T-cell (primary cell): Measurements from ENCODE around the gene RPS19BP1. TPM values are rescaled to one million over a fixed set of nuclear protein-coding genes. Genes with fewer than 3 reads are reported as not detected.
A peak's percentile ranks its signal among the peaks of the same experiment; 100 is the strongest.

ENCODE experiments used
- ATAC-seq, 4 experiments: fragments of 200-7000 bp in 3 of 4; fragments of 150-1000 bp in 1 of 4; cut with Tn5 transposase; replicated peaks in 1 of 4; 1 replicate in 3 of 4; 2 replicates in 1 of 4; pipeline ENCODE4 v1.10.0; 2021; ENCODE audit warnings: moderate library complexity in 3 of 4, mild to moderate bottlenecking in 2 of 4, moderate number of reproducible peaks in 1 of 4
- CTCF ChIA-PET, 2 donors: fragments of 300-600 bp; sonication (Branson Sonifier 250); formaldehyde crosslinking; loops; one replicate each; lab custom pipeline; 2022; ENCODE audit warnings: antibody characterized with exemption in 2 of 2; lab: Charles Lee
- POLR2A ChIA-PET, 2 donors: fragments of 300-600 bp; sonication (Branson Sonifier 250); formaldehyde crosslinking; loops; one replicate each; lab custom pipeline; 2022; ENCODE audit warnings: antibody characterized with exemption in 2 of 2; lab: Charles Lee
- DNase-seq, 35 experiments: peaks; one replicate each; pipeline versions ENCODE4 v3.0.0 to v3.0.0-alpha.2; 2013 to 2023
- H3K27ac ChIP-seq: one replicate; pipeline ENCODE4 v1.5.1; 2013; ENCODE audit warnings: low read length
- H3K27me3 ChIP-seq, 2 experiments: replicated peaks in 1 of 2; 1 replicate in 1 of 2; 2 replicates in 1 of 2; pipeline versions ENCODE4 v1.6.1 to v1.7.0; 2013; ENCODE audit warnings: low read length in 1 of 2, mixed read lengths in 1 of 2; ENCODE audit not compliant: control insufficient read depth in 2 of 2, insufficient read depth in 2 of 2; ENCODE audit errors: extremely low read depth in 1 of 2
- H3K36me3 ChIP-seq, 2 donors: 1 replicate in 1 of 2; 2 replicates in 1 of 2; pipeline versions ENCODE4 v1.6.1 to v1.7.0; 2013; ENCODE audit warnings: low read length in 1 of 2; ENCODE audit not compliant: control insufficient read depth in 2 of 2, insufficient read depth in 1 of 2; ENCODE audit errors: extremely low read depth in 1 of 2
- H3K4me1 ChIP-seq, 2 experiments: 1 replicate in 1 of 2; 2 replicates in 1 of 2; pipeline versions ENCODE4 v1.6.1 to v1.7.0; 2013; ENCODE audit warnings: low read length in 2 of 2, mixed read lengths in 1 of 2; ENCODE audit not compliant: insufficient read depth in 2 of 2, control insufficient read depth in 1 of 2; ENCODE audit errors: extremely low read depth in 1 of 2
- H3K4me3 ChIP-seq, 2 donors: 1 replicate in 1 of 2; 2 replicates in 1 of 2; pipeline versions ENCODE4 v1.5.1 to v1.7.0; 2013; ENCODE audit warnings: mild to moderate bottlenecking in 2 of 2, low read length in 1 of 2, moderate library complexity in 1 of 2; ENCODE audit not compliant: control insufficient read depth in 1 of 2; ENCODE audit errors: extremely low read depth in 1 of 2
- H3K9me3 ChIP-seq: 2 replicates; pipeline ENCODE4 v1.7.0; 2013
- H3K27ac Mint-ChIP-seq, 2 donors: one replicate each; pipeline ENCODE4 v1.8.0; 2020 to 2021; ENCODE audit warnings: mild to moderate bottlenecking in 2 of 2, mixed read lengths in 2 of 2
- H3K27me3 Mint-ChIP-seq, 2 donors: one replicate each; pipeline ENCODE4 v1.8.0; 2021 to 2022; ENCODE audit warnings: mixed read lengths in 2 of 2
- H3K36me3 Mint-ChIP-seq: one replicate; pipeline ENCODE4 v1.8.0; 2021; ENCODE audit warnings: mixed read lengths
- H3K4me1 Mint-ChIP-seq, 3 donors: one replicate each; pipeline ENCODE4 v1.8.0; 2020 to 2022; ENCODE audit warnings: mixed read lengths in 3 of 3, mild to moderate bottlenecking in 1 of 3
- H3K4me3 Mint-ChIP-seq, 3 donors: one replicate each; pipeline ENCODE4 v1.8.0; 2020 to 2022; ENCODE audit warnings: mild to moderate bottlenecking in 3 of 3, mixed read lengths in 3 of 3, moderate library complexity in 3 of 3
- H3K9me3 Mint-ChIP-seq, 3 donors: one replicate each; pipeline ENCODE4 v1.8.0; 2020 to 2022; ENCODE audit warnings: mixed read lengths in 3 of 3
- WGBS: methylation state at CpG from one replicate; pipeline ENCODE4 v1.1.5; 2013; ENCODE audit warnings: missing lambda C conversion rate; ENCODE audit not compliant: insufficient coverage; 5-methylcytosine and 5-hydroxymethylcytosine counted together
- total RNA-seq, 35 experiments: library from RNA in 6 of 35; stranded (reverse) in 6 of 35; fragments of 120-200 nt in 1 of 35; gene quantifications; one replicate each; pipeline versions ENCODE4 v1.2.1 to v1.2.4 and lab custom pipeline; 2013 to 2026

RPS19BP1 gene
- total RNA-seq = 10 to 100 TPM; 42.4 to 76.8 (median 73.5) TPM
- 68.6 TPM for total RNA-seq (2013)
- 40.7 to 171 (median 57.7) reads per million in 29 experiments for total RNA-seq (lab: John Stamatoyannopoulos, UW)

GRCh38 chr22:39532215-39533073 lies at the start of gene RPS19BP1:
Gene RPS19BP1 (minus strand): TSS chr22:39532748. CDS start chr22:39532738, 10 bp downstream.
- H3K4me1 ChIP-seq = peaks cover 27 to 65% of the 10 kb centered on the region in 2 experiments
- H3K9me3 ChIP-seq = no peaks in the 10 kb centered on the region
- POLR2A ChIA-PET = interaction anchor here (0.5 to 1.4 kb wide), 2 partner anchors 9 to 512 kb away, joined by 3 to 11 read pairs; no protein-coding TSS in a partner anchor

GRCh38 chr22:39581303-39581702 lies 48.8 kb upstream of the RPS19BP1 start:
- H3K4me3 ChIP-seq = no peak overlapping the region
- peaks cover 0 to 2% of the 10 kb centered on the region in 2 donors for H3K36me3 ChIP-seq
- DNase-seq (no peak), ATAC-seq (no peak)
- ChIA-PET CTCF (no interaction called here), POLR2A (no interaction called here)
- 97% methylated on average over 5 of the region's 8 CpGs for WGBS
- H3K27me3 ChIP-seq = peaks cover 0 to 42% of the 10 kb centered on the region in 2 experiments
- H3K36me3 Mint-ChIP-seq = no peaks in the 10 kb centered on the region
- peaks cover 17 to 22% of the 10 kb centered on the region in 2 donors for H3K27me3 Mint-ChIP-seq
- H3K4me3 Mint-ChIP-seq = no peak overlapping the region
- H3K9me3 ChIP-seq = no peaks in the 10 kb centered on the region
- H3K27ac ChIP-seq = no peak overlapping the region
- peaks cover 0 to 11% (median 0%) of the 10 kb centered on the region in 3 donors for H3K9me3 Mint-ChIP-seq
- no peaks in the 10 kb centered on the region for H3K4me1 ChIP-seq
- H3K27ac Mint-ChIP-seq = peak overlapping the region in 1 of 2 donors; percentile 10
- H3K4me1 Mint-ChIP-seq = peaks cover 0 to 9% (median 0%) of the 10 kb centered on the region in 3 donors

More at GRCh38 chr22:39532215-39533073, at the start of gene RPS19BP1:
- WGBS = 2% methylated on average over 47 of the region's 67 CpGs
- Histone ChIP-seq H3K27ac (peak within 1 kb of the TSS; percentile 76), H3K36me3 (peaks cover 3 to 32% of the 10 kb centered on the region in 2 donors), H3K27me3 (peaks cover 0 to 2% of the 10 kb centered on the region in 2 experiments), H3K4me3 (peak within 1 kb of the TSS; percentile 89 to 92)
- Mint-ChIP-seq H3K27ac (peak within 1 kb of the TSS; percentile 94 to 97), H3K4me3 (peak within 1 kb of the TSS; percentile 92 to 97 (median 95)), H3K4me1 (peaks cover 52 to 58% (median 53%) of the 10 kb centered on the region in 3 donors), H3K27me3 (no peaks in the 10 kb centered on the region), H3K9me3 (no peaks in the 10 kb centered on the region), H3K36me3 (peaks cover 18% of the 10 kb centered on the region)
- peak; percentile 84 to 87 (median 86) for ATAC-seq
- DNase-seq = peak; percentile 97 to 100 (median 99)
- CTCF ChIA-PET = interaction anchor here in 1 of 2 donors (1.0 to 1.5 kb wide), 2 partner anchors 38 to 512 kb away, joined by 4 to 6 read pairs; no protein-coding TSS in a partner anchor

- ChIA-PET CTCF (no interaction called here), POLR2A (no interaction called here)
- DNase-seq (no peak), ATAC-seq (no peak)
- Histone ChIP-seq H3K27ac (no peak overlapping the region), H3K27me3 (peaks cover 0 to 42% of the 10 kb centered on the region in 2 experiments), H3K36me3 (peaks cover 0 to 2% of the 10 kb centered on the region in 2 donors), H3K9me3 (no peaks in the 10 kb centered on the region), H3K4me3 (no peak overlapping the region), H3K4me1 (no peaks in the 10 kb centered on the region)
- peaks cover 0 to 11% (median 0%) of the 10 kb centered on the region in 3 donors for H3K9me3 Mint-ChIP-seq
- 99% methylated on average over 5 of the region's 6 CpGs for WGBS
- H3K36me3 Mint-ChIP-seq = no peaks in the 10 kb centered on the region
- H3K4me1 Mint-ChIP-seq = peaks cover 0 to 9% (median 0%) of the 10 kb centered on the region in 3 donors
- peaks cover 17 to 22% of the 10 kb centered on the region in 2 donors for H3K27me3 Mint-ChIP-seq
- H3K27ac Mint-ChIP-seq = peak overlapping the region in 1 of 2 donors; percentile 10
- H3K4me3 Mint-ChIP-seq = no peak overlapping the region
Observed at GRCh38 chr22:39580795-39581194, 48.2 kb upstream of the RPS19BP1 start.

- peaks cover 17 to 22% of the 10 kb centered on the region in 2 donors for H3K27me3 Mint-ChIP-seq
- H3K36me3 Mint-ChIP-seq = no peaks in the 10 kb centered on the region
- CTCF ChIA-PET = no interaction called here
- H3K4me3 Mint-ChIP-seq = no peak overlapping the region
- Histone ChIP-seq H3K4me1 (no peaks in the 10 kb centered on the region), H3K9me3 (no peaks in the 10 kb centered on the region), H3K4me3 (no peak overlapping the region), H3K27me3 (peaks cover 0 to 42% of the 10 kb centered on the region in 2 experiments), H3K36me3 (peaks cover 0 to 2% of the 10 kb centered on the region in 2 donors), H3K27ac (no peak overlapping the region)
- DNase-seq = no peak
- H3K9me3 Mint-ChIP-seq = peaks cover 0 to 11% (median 0%) of the 10 kb centered on the region in 3 donors
- WGBS = 78% methylated on average over 3 of the region's 5 CpGs
- POLR2A ChIA-PET = no interaction called here
- no peak overlapping the region for H3K27ac Mint-ChIP-seq
- peaks cover 0 to 9% (median 0%) of the 10 kb centered on the region in 3 donors for H3K4me1 Mint-ChIP-seq
- ATAC-seq = no peak
Observed at GRCh38 chr22:39580006-39580441, 47.5 kb upstream of the RPS19BP1 start.

GRCh38 chr22:39577900-39578299 lies 45.4 kb upstream of the RPS19BP1 start:
- Mint-ChIP-seq H3K27ac (no peak overlapping the region), H3K4me3 (no peak overlapping the region), H3K9me3 (peaks cover 0 to 2% (median 0%) of the 10 kb centered on the region in 3 donors), H3K4me1 (peaks cover 0 to 9% (median 0%) of the 10 kb centered on the region in 3 donors), H3K27me3 (peaks cover 12 to 22% of the 10 kb centered on the region in 2 donors), H3K36me3 (no peaks in the 10 kb centered on the region)
- ChIA-PET CTCF (no interaction called here), POLR2A (no interaction called here)
- Histone ChIP-seq H3K36me3 (peaks cover 0 to 2% of the 10 kb centered on the region in 2 donors), H3K9me3 (no peaks in the 10 kb centered on the region), H3K27me3 (peaks cover 0 to 38% of the 10 kb centered on the region in 2 experiments), H3K4me3 (no peak overlapping the region), H3K4me1 (no peaks in the 10 kb centered on the region), H3K27ac (no peak overlapping the region)
- no peak for ATAC-seq
- no peak for DNase-seq
- WGBS = 86% methylated on average over 5 of the region's 7 CpGs

- Mint-ChIP-seq H3K36me3 (no peaks in the 10 kb centered on the region), H3K4me1 (peaks cover 0 to 9% (median 0%) of the 10 kb centered on the region in 3 donors), H3K4me3 (no peak overlapping the region), H3K27me3 (peaks cover 11 to 20% of the 10 kb centered on the region in 2 donors), H3K27ac (no peak overlapping the region), H3K9me3 (no peaks in the 10 kb centered on the region)
- no peak overlapping the region for H3K27ac ChIP-seq
- peaks cover 0 to 40% of the 10 kb centered on the region in 2 experiments for H3K27me3 ChIP-seq
- ATAC-seq (no peak), DNase-seq (no peak)
- no peak overlapping the region for H3K4me3 ChIP-seq
- ChIA-PET POLR2A (no interaction called here), CTCF (interaction anchor here in 1 of 2 donors (0.7 kb wide), 1 partner anchor 84 kb away, joined by 3 read pairs; no protein-coding TSS in a partner anchor)
- H3K4me1 ChIP-seq = no peaks in the 10 kb centered on the region
- no peaks in the 10 kb centered on the region for H3K9me3 ChIP-seq
- H3K36me3 ChIP-seq = peaks cover 0 to 2% of the 10 kb centered on the region in 2 donors
- WGBS = 72% methylated on average over 21 of the region's 21 CpGs
Observed at GRCh38 chr22:39577366-39577765, 44.8 kb upstream of the RPS19BP1 start.
